Motor neuron (in vitro differentiated cells): Measurements from ENCODE around the gene CD34. TPM values are rescaled to one million over a fixed set of nuclear protein-coding genes. Genes with fewer than 3 reads are reported as not detected.

Experiments
- ATAC-seq, 8 experiments: fragments of 200-7000 bp; cut with Tn5 transposase; replicated peaks in 6 of 8; 2 replicates each; pipeline ENCODE4 v1.8.0; 2021; ENCODE audit warnings: mild to moderate bottlenecking in 8 of 8, moderate library complexity in 8 of 8
- H3K27ac ChIP-seq, 2 donors: fragments of 250-450 bp; sonication (Bioruptor Pico); 2 replicates each; pipeline ENCODE4 v1.9.0; 2021; ENCODE audit warnings: antibody characterized with exemption in 2 of 2, mild to moderate bottlenecking in 2 of 2, moderate library complexity in 1 of 2
- H3K4me1 ChIP-seq, 2 donors: fragments of 250-450 bp; sonication (Bioruptor Pico); replicated peaks in 1 of 2; 2 replicates each; pipeline ENCODE4 v1.6.1; 2021; ENCODE audit warnings: antibody characterized with exemption in 2 of 2, mild to moderate bottlenecking in 2 of 2, moderate library complexity in 1 of 2
- H3K4me3 ChIP-seq, 5 donors: fragments of 250-450 bp; sonication (Bioruptor Pico); 2 replicates each; pipeline ENCODE4 v1.9.0; 2021; ENCODE audit warnings: antibody characterized with exemption in 5 of 5, mild to moderate bottlenecking in 5 of 5, moderate library complexity in 4 of 5
- WGBS, 10 experiments: fragments of 450-650 bp; shearing (Covaris generic); methylation state at CpG; one replicate each; pipeline ENCODE4 v1.0.0; 2022; 5-methylcytosine and 5-hydroxymethylcytosine counted together
- in situ Hi-C, 9 experiments: fragments of 400-800 bp; cut with MboI; loops; one replicate each; pipeline ENCODE4 v1.15.0; 2021; ENCODE audit warnings: low sequenced_read_pairs in 9 of 9, low pct_unique_long_range_greater_than_20kb in 2 of 9; ENCODE audit not compliant: unreplicated experiment in 9 of 9
- total RNA-seq, 8 experiments: library from RNA; unstranded; fragments of 300-600 nt; gene quantifications; 2 replicates each; pipeline versions ENCODE4 v1.2.3 to v1.2.4, GENCODE V29; 2022

CD34 gene
- total RNA-seq, 8 experiments from 2014 or later: 0.04 to 1.00 (median 0.13) TPM

DNA sequence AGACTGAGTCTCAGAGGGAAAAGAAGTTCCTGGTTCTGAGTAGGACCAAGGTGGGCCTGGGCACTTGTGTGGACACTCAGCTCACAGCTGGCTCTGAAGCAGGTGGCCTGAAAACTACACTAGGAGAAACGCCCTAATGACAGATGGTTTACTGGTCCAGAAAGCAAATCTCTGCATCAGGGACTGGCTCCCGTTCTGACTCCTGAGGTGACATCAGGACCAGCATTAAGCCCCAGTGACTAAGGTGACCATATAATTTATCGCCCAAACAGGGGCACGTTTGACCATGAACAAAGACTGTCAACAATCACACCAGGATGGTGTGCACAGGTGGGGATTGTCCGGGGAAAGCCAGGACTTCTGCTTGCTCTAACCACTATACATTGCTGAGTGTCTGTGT lies 12.2 kb upstream of the CD34 start:
- in situ Hi-C loops: no loop called here
- Histone ChIP-seq H3K4me1 (peaks cover 12 to 14% of the 10 kb centered on the region in 2 donors), H3K4me3 (no peak overlapping the region), H3K27ac (no peak overlapping the region)
- peak in 1 of 8 experiments; percentile 15 for ATAC-seq
- WGBS, 10 experiments: 20 to 100% (median 81%) methylated on average over 1 to 5 of the region's 5 CpGs; no CpG with 5 or more reads in 1 of the 10 experiments

DNA sequence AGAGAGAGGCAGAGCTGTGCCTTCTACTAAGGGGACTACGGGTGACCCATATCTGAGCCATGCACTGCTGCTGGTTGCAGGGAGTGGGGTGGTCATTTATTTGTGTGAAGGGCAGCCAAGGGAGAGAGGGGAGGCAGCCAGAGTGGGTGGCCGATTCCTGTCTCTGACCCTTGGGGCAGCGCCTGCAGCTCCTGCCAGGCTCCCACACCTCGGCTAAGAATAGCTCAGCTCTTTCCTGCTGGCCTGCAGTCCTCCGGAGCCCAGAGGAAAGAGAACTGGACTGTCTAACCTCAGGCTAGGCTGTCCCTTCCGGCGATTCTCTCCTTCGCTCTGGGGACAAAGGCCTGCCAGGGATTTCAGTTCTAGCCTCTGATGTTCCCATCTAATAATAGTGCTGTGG lies 11.6 kb upstream of the CD34 start:
- no peak overlapping the region for H3K4me3 ChIP-seq
- no peak for ATAC-seq
- 37 to 100% (median 69%) methylated on average over 1 to 7 of the region's 8 CpGs; no CpG with 5 or more reads in 4 of the 10 experiments for WGBS, 10 experiments
- peaks cover 12 to 14% of the 10 kb centered on the region in 2 donors for H3K4me1 ChIP-seq
- in situ Hi-C loops: no loop called here
- no peak overlapping the region for H3K27ac ChIP-seq

DNA sequence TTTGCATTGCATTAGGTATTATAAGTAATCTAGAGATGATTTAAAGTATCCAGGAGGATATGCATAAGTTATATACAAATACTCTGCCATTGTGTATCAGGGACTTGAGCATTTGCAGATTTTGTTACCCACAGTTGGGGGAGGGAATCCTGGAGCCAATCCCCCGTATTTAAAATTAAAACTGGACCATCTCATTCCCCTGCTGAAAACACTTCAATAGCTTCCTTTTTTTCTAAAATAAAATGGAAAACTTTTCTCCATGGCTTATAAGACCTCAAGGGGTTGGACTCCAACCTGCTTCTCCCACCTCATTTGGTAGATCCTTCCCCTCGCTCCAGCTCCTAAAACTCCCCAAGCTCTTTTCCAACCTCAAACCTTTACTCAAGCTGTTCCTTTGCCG lies 10.4 kb upstream of the CD34 start:
- WGBS, 10 experiments: 21 to 93% (median 83%) methylated on average over 1 to 3 of the region's 3 CpGs
- in situ Hi-C loops: no loop called here
- Histone ChIP-seq H3K4me1 (peaks cover 12 to 14% of the 10 kb centered on the region in 2 donors), H3K4me3 (no peak overlapping the region), H3K27ac (no peak overlapping the region)
- no peak for ATAC-seq

DNA sequence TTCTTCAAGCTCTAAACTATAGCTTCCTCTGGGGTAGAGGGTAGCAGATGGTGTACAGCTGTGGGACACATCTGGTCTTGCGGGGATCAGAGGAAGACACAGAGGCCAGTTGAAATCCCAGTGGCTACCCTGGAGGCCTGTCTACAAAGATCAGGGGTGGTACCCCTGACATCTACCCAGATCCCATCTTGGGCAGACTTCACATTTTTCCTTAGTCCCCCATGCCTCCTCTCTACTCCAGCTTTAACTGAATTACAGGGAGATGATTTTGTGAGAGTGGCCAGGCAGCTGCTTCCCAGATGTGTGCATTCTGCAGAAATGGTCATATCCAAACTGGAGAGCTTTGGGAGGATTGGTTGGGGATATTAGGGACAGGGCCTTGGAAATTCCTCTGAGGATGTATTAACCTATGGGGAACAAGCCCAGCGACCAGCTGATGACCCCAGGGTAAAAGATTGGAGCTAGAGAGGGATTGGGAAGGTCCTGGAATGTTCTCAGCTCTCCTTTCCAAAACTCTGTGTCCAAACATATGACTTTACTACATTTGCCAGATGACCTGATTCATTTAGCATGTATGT lies 9.6 kb upstream of the CD34 start:
- H3K27ac ChIP-seq: no peak overlapping the region
- H3K4me3 ChIP-seq: no peak overlapping the region
- 0 to 79% (median 60%) methylated on average over 1 to 2 of the region's 2 CpGs; no CpG with 5 or more reads in 4 of the 10 experiments for WGBS, 10 experiments
- in situ Hi-C loops: no loop called here
- ATAC-seq: peak in 1 of 8 experiments; percentile 3
- H3K4me1 ChIP-seq: peaks cover 12 to 14% of the 10 kb centered on the region in 2 donors

DNA sequence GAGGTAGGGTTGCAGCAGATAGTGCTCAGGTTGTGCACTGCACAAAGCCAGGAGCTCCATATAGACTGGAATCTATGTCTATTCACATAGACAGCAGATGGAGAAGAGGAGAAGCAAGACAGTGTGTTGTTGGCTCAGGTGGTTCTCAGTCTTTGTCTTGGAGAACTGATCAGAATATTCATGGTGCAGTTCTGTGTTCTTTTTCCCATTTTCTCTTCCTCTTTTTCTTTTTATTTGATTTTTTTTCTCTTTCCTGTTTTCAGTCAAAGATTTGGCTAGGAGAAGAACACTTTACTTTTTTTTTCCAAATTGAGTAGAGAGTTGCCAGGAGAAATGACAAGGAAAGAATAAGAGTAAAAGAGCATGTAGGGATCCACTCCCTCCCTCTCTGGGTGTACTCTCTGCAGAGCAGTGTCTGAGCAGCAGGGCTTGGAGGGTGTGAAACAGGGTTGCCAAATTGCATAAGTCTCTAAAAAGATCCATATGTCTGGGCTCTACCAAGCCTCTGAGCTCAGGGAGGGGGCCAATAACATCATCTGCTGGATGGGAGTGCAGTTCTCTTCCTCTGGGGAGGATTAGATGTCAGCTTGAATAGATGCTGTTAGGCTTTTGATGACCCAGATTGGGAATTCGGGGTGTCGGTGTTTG lies 8.7 kb upstream of the CD34 start:
- in situ Hi-C loops: no loop called here
- Histone ChIP-seq H3K4me3 (no peak overlapping the region), H3K4me1 (peaks cover 7 to 14% of the 10 kb centered on the region in 2 donors), H3K27ac (no peak overlapping the region)
- peak in 3 of 8 experiments; percentile 74 to 99 (median 98) for ATAC-seq
- 24 to 100% (median 87%) methylated on average over 1 to 2 of the region's 2 CpGs; no CpG with 5 or more reads in 4 of the 10 experiments for WGBS, 10 experiments

DNA sequence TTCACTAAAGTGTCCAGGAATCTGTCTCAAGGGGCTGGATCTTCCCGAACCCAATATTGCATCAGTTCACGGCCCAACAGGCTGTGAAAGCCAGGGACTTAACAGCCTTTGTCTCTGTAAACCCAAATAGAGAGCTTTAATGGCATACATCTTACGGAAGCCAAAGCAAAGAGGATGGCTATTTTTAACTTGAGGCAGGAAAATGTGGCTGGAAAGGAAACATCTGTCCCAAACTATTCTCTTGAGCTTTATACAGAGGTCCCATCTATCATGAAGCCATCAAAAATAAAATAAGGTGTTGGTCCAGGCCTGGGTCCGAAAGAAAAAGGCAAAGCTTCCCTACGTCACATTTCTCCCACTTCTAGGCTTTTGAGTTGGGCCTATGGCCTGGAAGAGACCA lies 7.7 kb upstream of the CD34 start:
- no peak overlapping the region for H3K27ac ChIP-seq
- WGBS, 10 experiments: 55 to 100% (median 90%) methylated on average over 1 to 5 of the region's 5 CpGs; no CpG with 5 or more reads in 2 of the 10 experiments
- H3K4me1 ChIP-seq: peaks cover 4 to 9% of the 10 kb centered on the region in 2 donors
- in situ Hi-C loops: no loop called here
- ATAC-seq: no peak
- H3K4me3 ChIP-seq: no peak overlapping the region

DNA sequence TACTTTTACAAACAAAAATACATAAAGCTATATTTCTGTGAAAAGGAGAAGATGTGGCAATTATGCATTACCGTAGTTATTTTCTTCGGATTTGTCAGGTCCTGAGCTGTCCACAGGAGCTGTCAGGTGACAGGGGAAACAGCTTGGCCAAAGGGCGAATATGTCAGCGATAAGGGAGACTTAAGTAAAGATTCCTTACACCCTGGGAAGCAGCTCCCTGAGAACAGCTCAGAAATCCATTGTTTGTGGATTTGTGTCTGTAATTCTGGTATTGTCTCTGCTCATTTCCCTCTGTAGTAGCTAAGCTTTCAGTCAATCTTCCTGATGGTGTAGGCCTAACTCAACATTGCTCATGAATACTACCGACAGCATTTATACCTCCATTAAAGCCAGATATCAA lies 7.1 kb upstream of the CD34 start:
- no peak overlapping the region for H3K4me3 ChIP-seq
- no peak overlapping the region for H3K27ac ChIP-seq
- ATAC-seq: no peak
- in situ Hi-C loops: no loop called here
- peaks cover 0 to 3% of the 10 kb centered on the region in 2 donors for H3K4me1 ChIP-seq
- WGBS, 10 experiments: 71 to 100% (median 90%) methylated on average over 1 to 5 of the region's 5 CpGs

DNA sequence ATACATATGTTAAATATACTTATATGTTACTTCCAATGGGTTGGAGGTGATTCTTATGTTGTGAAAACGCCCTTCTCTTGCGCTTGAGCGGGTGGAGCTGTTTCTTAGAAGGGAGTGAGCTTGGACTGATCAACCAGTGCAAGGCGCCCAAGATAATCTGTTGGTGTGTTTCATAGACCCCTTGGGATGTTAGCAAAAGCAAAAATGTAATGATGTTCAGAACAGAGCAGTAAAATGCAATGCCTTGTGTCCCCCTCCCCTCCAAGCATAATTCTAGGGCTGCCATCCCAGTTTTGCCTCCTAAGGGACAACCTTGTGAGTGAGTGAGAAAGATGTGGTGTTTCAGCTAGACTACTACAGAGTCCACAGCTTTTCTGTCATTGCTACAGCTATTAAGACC lies 6.2 kb upstream of the CD34 start:
- in situ Hi-C loops: no loop called here
- Histone ChIP-seq H3K4me3 (no peak overlapping the region), H3K4me1 (no peaks in the 10 kb centered on the region), H3K27ac (no peak overlapping the region)
- no peak for ATAC-seq
- 47 to 100% (median 90%) methylated on average over 1 to 4 of the region's 4 CpGs; no CpG with 5 or more reads in 1 of the 10 experiments for WGBS, 10 experiments

DNA sequence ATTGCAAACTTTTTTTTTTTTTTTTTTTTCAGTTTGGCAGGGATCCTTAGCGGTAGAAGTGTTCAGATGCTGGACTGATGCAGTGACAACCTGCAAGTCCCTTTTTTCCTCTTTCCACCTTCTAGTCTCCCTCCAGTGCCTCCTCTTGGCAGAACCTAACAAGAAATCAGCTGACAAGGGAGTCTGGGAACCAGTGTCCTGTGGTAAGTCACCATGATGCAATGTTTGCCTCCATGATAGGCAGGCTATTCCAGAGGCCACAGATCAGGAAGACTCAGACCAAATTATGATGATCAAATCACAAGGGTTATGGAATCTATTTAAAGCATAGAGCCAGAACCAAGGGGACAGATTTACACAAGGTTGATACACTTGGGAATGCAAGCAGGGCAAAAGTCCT lies 3.0 kb upstream of the CD34 start:
- H3K4me3 ChIP-seq: no peak overlapping the region
- ATAC-seq: peak in 1 of 8 experiments; percentile 30
- no peak overlapping the region for H3K27ac ChIP-seq
- in situ Hi-C loops: no loop called here
- whole genome bisulfite sequencing, 10 experiments: 87 to 100% (median 100%) methylated on average over 1 of the region's 1 CpG; no CpG with 5 or more reads in 2 of the 10 experiments
- no peaks in the 10 kb centered on the region for H3K4me1 ChIP-seq

DNA sequence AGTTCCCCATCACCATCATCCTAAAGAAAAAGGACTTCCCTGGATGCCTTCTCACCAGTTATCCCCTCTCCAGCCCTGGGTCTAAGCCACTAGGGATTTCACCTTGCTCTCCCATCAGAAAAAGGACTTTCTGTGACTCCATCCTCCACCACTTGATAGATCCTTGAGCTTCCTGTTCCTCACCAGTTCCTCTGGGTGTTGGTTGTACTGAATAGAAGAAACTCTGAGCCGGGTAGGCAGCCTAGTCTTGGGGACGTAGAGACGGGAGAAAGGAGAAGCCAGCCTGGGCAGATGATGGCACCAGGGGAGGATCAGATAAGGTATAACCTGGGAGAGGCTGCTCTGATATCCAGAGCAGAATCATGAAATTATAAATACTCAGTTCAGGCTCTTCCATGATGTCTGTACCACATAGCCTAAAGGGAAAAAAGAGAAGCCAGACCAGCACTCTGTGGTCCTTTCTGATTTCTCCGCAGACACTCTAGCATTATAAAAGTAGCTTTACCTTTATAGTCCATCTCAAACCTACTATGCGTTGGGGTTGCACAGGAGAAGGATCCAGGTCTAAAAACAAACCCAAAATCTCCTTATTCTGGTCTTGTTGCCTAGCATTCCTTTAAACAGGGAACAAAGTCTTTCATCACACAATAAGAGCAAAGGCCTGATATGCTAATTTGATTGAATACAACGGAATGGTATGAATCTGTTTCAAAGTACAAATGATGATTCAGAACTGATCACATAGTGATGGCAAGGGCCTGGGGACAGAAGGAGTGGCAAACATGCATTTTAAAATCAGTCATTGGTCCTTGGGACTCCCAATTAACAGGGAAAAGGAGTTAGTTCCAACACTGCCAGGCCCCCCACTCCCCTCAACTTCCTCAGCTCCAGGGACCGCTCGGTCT lies 1.2 kb upstream of the CD34 start:
- in situ Hi-C loops: no loop called here

DNA sequence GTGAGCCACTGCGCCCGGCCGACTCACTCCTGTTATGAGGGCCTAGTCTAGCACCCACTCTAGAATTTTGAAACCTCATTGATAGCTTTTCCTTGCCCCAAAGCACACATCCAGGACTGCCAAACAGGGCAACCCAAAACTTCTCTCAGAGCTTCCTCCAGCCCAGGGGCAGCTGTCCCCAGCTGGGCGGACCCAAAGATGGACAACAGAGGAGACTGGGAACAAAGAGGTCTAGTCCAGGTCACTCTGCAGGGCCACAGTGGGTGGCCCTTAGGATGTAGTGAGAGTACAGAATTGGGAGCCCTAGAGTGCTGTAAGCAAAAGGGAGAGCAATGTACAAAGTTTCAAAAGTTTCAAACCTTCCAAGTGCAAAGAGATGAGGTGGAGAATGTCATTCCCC lies 1.2 kb downstream of the CD34 start:
- H3K4me1 ChIP-seq: no peaks in the 10 kb centered on the region
- no peak overlapping the region for H3K27ac ChIP-seq
- no peak overlapping the region for H3K4me3 ChIP-seq
- in situ Hi-C loops: no loop called here
- ATAC-seq: no peak
- 83 to 100% (median 93%) methylated on average over 4 of the region's 4 CpGs; no CpG with 5 or more reads in 7 of the 10 experiments for WGBS, 10 experiments

More for the DNA sequence above, 1.2 kb upstream of the CD34 start:
- 50 to 88% (median 72%) methylated on average over 1 to 8 of the region's 8 CpGs for WGBS, 10 experiments
- H3K4me1 ChIP-seq: no peaks in the 10 kb centered on the region
- ATAC-seq: peak in 2 of 8 experiments; percentile 90 to 96
- H3K4me3 ChIP-seq: no peak overlapping the region
- no peak overlapping the region for H3K27ac ChIP-seq

DNA sequence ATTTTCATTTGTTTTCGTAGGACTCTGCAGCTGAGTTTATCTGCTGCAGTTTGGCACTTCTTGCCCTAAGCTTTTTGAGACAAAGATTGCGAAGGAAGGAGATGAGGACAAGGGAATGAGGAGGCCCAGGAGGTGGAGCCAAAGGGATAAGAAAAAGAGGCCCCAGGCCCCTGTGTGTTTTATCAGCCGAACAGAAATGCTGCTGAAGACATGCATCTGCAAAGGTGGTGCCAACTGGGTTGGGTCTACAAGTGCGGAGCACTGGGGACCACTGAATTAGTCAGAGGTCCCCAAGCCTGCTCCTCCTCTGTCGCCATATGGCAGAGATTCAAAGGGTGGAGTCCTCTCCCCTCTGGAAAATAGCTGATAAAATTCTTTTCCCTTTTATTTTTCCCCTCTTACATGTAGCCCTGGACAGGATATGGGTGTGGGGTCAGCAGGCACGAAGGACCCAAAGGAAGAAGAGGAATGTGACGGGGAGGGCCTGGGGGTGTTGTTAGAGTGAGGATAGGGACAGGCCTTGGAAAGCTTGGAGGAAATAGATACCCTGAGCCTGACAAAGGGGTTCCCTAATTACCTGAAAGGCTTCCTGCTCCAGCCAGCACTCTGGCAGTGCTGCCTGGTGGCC lies 2.7 kb downstream of the CD34 start:
- ATAC-seq: no peak
- Histone ChIP-seq H3K4me3 (no peak overlapping the region), H3K27ac (no peak overlapping the region), H3K4me1 (no peaks in the 10 kb centered on the region)
- WGBS, 10 experiments: 0 to 77% (median 50%) methylated on average over 1 to 6 of the region's 7 CpGs
- in situ Hi-C loops: no loop called here

DNA sequence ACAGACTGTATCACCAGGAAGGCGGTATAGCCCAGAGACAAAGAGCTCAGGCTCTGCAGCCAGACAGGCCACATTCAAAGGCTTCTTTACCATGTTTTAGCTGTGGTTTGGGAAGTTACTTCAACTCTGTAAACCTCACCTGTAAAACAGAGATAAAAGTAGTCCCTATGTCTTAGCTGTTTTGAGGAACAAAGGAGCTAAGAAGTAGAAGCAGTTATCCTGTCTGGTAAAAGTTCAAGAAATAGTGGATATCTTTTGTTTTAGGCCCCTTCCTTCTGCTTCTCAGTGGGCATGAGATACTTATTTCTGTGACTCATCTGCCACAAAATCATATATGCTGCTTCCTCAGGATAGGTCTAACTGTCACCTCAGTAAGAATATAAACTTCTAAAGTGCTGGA lies 6.5 kb downstream of the CD34 start:
- Histone ChIP-seq H3K27ac (no peak overlapping the region), H3K4me3 (no peak overlapping the region), H3K4me1 (no peaks in the 10 kb centered on the region)
- in situ Hi-C loops: no loop called here
- WGBS, 10 experiments: 60 to 100% (median 90%) methylated on average over 1 of the region's 1 CpG; no CpG with 5 or more reads in 6 of the 10 experiments
- ATAC-seq: no peak
